ENCODE measurements around the gene SP5.

The SP5 gene

GRCh38 chr2:170689481-170689880, 25.7 kb upstream of the SP5 start:
- DNase-seq (ENCODE audit: extremely low read depth, insufficient read length), result no peak
- no peaks in the 10 kb centered on the region for H3K36me3 ChIP-seq (ENCODE audit: control insufficient read depth, insufficient read depth, low read length)
- no peak for TF ChIP-seq CTCF (IDR thresholded peaks at IDR 0.05; ENCODE audit: insufficient read depth, low read length, poor library complexity, severe bottlenecking)
- no peak overlapping the region for H3K4me3 ChIP-seq (replicated peaks; ENCODE audit: low read depth, low read length)
- H3K27me3 ChIP-seq (replicated peaks; ENCODE audit: control insufficient read depth, insufficient read depth, low read length), result no peaks in the 10 kb centered on the region; the same call in 1 of the 2 replicates

GRCh38 chr2:170690640-170691039, 24.5 kb upstream of the SP5 start:
- no peak for TF ChIP-seq CTCF (IDR thresholded peaks at IDR 0.05; ENCODE audit: insufficient read depth, low read length, poor library complexity, severe bottlenecking)
- DNase-seq (ENCODE audit: extremely low read depth, insufficient read length), result no peak
- Histone ChIP-seq H3K36me3 (ENCODE audit: control insufficient read depth, insufficient read depth, low read length) (no peaks in the 10 kb centered on the region), H3K27me3 (replicated peaks; ENCODE audit: control insufficient read depth, insufficient read depth, low read length) (no peaks in the 10 kb centered on the region; the same call in 1 of the 2 replicates), H3K4me3 (replicated peaks; ENCODE audit: low read depth, low read length) (no peak overlapping the region)

- no peaks in the 10 kb centered on the region; the same call in none of the 2 replicates for H3K27me3 ChIP-seq (replicated peaks; ENCODE audit: control insufficient read depth, insufficient read depth, low read length)
- H3K4me3 ChIP-seq (replicated peaks; ENCODE audit: low read depth, low read length), result no peak overlapping the region
- H3K36me3 ChIP-seq (ENCODE audit: control insufficient read depth, insufficient read depth, low read length), result no peaks in the 10 kb centered on the region
- TF ChIP-seq CTCF (IDR thresholded peaks at IDR 0.05; ENCODE audit: insufficient read depth, low read length, poor library complexity, severe bottlenecking), result no peak
- DNase-seq (ENCODE audit: extremely low read depth, insufficient read length), result no peak
These were observed 20.8 kb upstream of the SP5 start for GRCh38 chr2:170694316-170694715.

- Histone ChIP-seq H3K27me3 (replicated peaks; ENCODE audit: control insufficient read depth, insufficient read depth, low read length) (no peaks in the 10 kb centered on the region; the same call in none of the 2 replicates), H3K4me3 (replicated peaks; ENCODE audit: low read depth, low read length) (no peak overlapping the region), H3K36me3 (ENCODE audit: control insufficient read depth, insufficient read depth, low read length) (no peaks in the 10 kb centered on the region)
- no peak for DNase-seq (ENCODE audit: extremely low read depth, insufficient read length)
- no peak for TF ChIP-seq CTCF (IDR thresholded peaks at IDR 0.05; ENCODE audit: insufficient read depth, low read length, poor library complexity, severe bottlenecking)
These were observed 19.4 kb upstream of the SP5 start for GRCh38 chr2:170695521-170696410.

- no peak for DNase-seq (ENCODE audit: extremely low read depth, insufficient read length)
- no peaks in the 10 kb centered on the region; the same call in none of the 2 replicates for H3K27me3 ChIP-seq (replicated peaks; ENCODE audit: control insufficient read depth, insufficient read depth, low read length)
- no peak for TF ChIP-seq CTCF (IDR thresholded peaks at IDR 0.05; ENCODE audit: insufficient read depth, low read length, poor library complexity, severe bottlenecking)
- H3K36me3 ChIP-seq (ENCODE audit: control insufficient read depth, insufficient read depth, low read length), result no peaks in the 10 kb centered on the region
- H3K4me3 ChIP-seq (replicated peaks; ENCODE audit: low read depth, low read length), result no peak overlapping the region
These were observed 18.2 kb upstream of the SP5 start for GRCh38 chr2:170696948-170697347.
